NCI-H446 (cell line): Measurements from ENCODE around the gene ST6GAL1.
"Not testable (repeated sequence)": the region's sequence is repeated elsewhere in the genome, so short reads cannot be mapped to it uniquely, and the experiment has no call there.

ENCODE experiments used
- DNase-seq, 2 experiments: peaks; one replicate each; lab custom pipeline; 2025; lab: John Stamatoyannopoulos, UW

ST6GAL1 gene

DNA sequence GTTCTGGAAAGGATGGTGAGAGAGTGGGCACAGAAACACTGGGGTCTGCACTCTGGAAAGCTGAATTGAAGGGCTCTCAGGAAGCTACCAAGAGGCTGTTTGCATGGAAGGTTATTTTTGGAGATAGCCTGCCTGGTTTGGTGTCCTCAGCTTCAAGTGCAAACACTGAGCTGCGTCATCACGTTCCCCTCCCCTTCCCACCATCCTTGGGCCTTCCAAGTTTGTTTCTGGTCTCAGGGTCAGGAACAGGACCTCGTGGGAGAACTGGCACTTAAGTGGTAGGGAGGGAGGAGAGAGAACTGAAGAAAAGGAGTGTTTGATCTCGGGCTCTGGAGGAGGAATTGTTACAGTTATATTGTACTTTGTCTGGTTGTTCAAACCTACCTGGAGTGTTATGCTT, 10.6 kb downstream of the ST6GAL1 start:
- DNase-seq: no peak

DNA sequence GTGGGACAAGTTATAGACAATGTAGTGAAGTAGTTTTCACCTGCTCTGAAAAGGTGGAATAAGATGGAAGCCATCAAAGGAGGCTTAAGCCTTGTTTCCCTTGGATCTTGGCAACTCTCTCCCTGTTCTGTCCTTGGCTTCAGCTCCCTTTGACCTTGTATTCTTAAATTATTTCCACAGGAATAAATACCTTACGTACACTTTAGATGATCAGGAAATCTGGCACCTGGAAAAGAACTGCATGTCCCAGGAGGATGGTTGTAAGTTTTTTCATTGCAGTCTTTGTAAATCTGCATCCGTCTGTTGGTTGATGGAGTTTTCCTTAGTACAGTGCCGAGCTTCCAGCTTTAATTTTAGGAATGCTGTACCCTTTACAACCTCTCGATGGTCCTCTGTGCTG, 11.8 kb downstream of the ST6GAL1 start:
- DNase-seq: no peak

DNA sequence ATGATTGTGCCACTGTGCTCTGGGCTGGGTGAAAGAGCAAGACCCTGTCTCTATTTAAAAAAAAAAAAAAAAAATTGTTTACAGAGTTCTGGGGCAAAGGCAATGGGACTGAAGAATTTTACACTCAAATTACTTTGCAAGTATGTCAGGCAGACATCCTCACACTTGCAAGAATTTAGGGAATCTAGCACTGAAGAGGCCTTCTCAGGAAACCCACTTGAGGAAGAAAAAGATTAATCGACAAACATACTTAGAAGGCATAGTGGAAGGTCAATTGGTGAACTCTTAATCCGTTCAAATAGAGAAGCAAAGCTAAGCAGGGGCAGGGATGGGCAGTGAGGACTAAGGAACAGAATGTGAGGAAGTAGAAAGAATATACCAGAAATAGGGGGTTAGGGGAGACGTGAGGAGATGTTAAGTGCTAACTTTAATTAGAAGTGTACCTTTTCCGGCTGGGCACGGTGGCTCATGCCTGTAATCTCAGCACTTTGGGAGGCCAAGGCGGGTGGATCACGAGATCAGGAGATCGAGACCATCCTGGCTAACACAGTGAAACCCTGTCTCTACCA, 15.0 kb downstream of the ST6GAL1 start:
- DNase-seq: no peak

DNA sequence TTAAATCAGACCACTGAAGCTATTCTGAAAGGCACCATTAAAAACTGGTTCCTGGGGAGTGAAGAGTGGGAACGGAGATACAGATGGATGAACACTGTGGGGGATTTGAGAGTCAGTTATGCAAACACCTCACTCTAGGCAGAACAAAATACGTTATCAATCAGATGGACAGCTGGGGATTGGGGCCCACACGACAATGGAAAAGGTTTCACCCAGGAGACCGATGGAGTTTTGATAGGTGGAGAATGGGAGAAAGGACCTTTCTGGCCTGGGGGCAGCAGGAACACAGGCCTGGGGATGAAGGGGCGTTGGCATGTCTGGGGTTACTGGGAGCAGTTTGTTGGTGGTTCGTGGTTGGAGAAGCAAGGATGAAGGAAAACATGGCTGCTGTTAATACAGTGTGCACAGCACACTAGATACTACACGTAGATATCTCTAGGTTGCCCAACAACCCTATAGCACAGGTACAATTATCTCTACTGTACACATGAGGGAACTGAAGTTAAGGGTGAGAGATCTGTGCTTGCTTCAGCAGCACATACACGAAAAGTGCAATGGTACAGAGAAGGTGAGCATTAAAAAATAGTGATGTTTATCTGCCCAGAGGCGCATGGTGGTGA, 16.5 kb downstream of the ST6GAL1 start:
- DNase-seq: no peak

DNA sequence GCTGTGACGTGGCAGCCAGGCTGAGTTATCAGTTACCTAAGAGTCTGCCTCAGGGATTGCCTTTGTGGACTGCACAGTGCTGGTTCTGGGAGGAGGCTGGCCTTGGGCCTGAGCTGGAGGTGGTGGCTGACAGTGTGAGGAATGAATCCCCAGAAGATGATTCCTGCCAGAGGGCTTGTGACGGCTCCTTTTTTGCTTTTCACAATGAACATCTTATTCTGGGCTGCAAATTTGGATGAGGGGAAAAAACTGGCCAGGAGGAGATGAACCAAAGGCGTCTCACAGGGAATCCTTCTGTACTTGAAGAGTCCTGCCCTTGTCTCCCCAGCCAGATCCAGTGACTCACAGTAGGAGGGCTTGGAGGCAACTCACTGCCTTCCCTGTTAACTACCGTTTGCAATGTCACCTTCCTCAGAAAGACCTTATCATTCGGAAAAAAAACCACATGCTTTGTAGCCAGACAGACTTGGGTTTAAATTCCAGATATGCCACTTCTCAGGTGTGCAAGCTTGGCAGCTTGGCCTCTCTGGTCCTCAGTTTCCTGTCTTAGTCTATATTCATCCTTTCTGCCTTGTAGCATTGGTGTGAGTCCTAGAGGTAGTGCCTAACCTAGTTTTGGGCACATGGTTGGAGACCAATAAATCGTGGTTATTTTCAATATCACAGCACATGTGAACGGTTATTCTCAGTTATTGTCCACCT, 19.1 kb downstream of the ST6GAL1 start:
- no peak for DNase-seq

DNA sequence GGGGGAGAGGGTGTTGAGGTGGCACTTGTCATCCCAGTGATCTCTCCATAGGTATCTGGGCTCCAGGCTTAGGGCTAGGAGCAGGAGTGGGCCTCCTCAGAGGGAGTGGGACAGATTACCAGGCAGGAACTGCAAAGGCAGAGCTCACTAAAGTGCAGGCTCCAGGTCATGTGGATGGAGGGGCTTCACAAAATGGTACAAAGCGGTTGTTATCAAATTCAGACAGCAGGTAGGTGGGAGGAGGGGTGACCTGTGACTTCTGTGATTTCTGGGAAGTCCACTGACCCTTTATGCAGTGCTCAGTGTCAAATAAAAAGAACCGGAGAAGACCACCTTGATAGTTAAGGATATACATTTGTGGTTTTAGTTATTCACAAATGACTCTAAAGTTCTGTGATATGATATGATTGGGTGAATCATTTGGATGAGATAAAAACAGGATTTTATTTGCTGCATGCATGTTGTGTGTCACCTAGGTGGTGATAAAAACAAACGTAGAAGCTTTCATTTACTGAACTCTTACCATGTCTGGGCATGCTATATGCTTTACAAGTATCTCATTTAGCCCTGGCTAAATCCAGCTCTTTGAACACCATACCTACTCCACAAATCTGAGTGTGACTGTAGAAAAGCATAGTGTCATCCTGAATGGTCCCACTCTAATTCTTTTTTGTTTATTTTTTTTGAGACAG, 20.2 kb downstream of the ST6GAL1 start:
- no peak for DNase-seq

DNA sequence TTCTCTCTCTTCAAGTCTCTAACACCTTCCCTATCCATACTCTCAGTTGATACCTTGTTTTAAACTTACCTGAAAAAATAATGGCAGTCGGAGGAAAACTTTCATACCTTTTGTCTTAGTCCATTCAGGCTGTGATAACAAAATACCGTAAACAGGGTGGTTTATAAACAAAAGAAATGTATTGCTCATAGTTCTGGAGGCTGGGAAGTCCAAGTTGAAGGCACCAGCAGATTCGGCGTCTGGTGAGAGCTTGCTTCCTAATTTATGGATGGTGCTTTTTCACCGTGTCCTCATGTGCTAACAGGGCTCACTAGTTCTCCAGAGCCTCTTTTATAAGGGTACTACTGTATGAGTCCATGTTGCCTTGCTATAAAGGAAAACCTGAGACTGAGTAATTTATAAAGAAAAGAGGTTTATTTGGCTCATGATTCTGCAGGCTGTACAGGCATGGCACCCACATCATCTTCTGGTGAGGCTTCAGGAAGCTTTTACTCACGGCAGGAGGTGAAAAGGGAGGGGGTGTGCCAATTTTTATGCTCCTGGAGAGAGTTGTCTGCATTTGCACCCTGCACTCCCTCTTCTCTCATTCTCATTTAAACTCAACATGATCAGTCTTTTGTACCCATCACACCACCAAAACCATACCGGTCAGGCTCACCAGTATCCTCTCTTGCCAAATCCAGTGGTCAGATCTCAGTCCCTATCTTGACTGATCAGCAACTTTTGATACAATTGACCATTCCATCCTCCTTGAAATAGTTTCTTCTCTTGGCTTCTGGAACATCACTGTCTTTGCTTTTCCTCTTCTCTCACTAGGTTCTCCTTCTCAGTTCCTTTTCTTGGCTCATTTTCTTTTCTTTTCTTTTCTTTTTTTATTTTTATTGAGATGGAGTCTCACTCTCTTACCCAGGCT, 21.6 kb downstream of the ST6GAL1 start:
- DNase-seq: no peak

DNA sequence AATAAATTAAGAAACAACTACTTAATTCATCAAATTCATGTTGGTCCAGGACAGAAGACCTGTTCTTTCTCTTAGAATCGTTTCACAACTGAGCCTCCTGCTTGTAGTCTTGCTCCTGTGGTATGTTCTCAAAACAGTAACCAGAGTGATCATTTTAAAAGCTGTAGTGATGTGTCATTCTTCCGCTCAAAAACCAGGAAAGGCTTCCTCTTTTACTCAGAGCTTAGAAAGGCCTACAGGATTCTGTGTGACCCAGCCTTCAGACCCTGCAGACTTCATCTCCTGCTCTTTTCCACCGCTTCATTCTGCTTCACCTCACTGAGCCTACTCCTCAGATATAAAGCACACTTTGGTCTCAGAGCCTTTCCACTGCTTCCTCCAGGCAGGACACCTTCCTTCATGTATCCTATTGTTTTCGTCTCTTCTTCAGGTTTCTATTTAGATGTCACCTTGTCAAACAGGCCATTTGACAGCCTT, 22.7 kb downstream of the ST6GAL1 start:
- no peak for DNase-seq

DNA sequence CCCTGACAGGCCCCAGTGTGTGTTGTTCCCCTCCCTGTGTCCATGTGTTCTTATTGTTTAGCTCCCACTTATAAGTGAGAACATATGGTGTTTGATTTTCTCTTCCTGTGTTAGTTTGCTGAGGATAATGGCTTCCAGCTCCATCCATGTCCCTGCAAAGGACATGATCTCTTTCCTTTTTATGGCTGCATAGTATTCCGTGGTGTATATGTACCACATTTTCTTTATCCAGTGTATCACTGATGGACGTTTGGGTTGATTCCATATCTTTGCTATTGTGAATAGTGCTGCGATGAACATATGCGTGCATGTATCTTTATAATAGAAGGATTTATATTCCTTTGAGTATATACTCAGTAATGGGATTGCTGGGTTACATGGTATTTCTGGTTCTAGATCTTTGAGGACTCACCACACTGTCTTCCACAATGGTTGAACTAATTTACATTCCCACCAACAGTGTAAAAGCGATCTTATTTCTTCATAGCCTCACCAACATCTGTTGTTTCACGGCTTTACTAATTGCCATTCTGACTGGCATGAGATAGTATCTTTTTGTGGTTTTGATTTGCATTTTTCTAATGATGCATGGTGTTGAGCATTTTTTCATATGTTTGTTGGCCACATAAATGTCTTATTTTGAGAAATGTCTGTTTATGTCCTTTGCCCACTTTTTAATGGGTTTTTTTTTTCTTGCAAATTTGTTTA, 23.8 kb downstream of the ST6GAL1 start:
- DNase-seq: not testable (repeated sequence)

DNA sequence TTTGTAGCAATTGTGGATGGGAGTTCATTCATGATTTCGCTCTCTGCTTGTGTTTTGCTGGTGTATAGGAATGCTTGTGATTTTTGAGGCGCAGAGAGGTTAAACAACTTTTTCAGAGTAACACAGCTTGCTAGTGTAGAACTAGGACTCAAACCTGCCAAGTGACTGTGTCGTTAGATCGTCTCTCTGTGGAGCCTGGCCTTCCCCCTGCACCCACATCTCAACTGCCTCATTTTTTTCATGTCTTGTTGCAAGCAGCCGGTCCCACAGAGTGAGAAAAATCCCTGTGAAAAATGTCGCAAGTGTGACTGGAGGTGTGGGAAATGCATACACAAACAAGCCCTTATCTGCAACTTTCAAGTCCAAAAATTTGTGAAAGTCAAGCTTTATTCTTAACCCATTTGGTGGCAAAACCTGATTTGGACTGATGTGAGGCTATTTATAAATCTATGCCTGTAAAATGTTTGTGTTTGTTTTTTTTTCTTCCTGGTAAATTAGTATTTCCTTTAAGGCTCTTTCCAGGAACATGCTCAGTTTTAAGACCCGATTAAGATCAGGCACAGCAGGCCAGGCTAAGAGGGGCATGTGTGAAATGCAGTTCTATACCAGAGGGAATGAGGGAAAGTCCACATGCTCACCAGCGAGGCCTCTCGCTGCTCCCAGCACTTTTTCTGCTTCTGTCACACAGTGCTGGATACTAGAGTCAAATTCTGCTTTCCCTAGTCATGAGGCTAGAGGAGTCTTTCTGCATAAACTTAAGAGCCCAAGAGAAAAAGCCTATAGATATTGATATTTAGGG, 25.8 kb downstream of the ST6GAL1 start:
- DNase-seq: no peak

DNA sequence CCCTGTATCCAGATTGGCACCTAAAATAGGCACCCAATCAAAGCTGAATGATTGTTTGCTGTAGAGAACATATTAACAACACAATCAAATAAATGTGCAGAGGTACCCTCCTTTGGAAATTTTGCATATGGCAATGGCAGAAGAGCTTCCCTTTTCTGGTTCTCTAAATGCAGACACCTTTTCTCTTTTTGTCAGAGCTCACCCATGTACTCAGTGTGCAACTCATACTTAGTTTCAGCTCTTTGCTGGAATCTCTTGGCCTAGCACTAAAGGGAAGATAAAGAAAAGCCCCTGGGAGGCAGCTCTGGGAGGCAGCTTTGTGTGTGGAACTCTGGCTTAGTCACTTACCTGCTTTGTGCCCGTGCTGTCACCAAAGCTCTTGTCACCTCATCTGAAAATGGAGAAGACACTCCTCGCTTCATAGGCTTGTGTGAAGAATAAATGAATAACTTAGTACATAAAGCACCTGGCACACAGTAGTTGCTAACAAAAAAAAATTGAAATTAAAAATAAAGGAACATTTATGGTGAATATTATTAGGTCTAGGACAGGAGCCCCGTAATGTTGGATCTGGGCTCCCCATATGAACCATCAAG, 28.8 kb downstream of the ST6GAL1 start:
- no peak for DNase-seq

DNA sequence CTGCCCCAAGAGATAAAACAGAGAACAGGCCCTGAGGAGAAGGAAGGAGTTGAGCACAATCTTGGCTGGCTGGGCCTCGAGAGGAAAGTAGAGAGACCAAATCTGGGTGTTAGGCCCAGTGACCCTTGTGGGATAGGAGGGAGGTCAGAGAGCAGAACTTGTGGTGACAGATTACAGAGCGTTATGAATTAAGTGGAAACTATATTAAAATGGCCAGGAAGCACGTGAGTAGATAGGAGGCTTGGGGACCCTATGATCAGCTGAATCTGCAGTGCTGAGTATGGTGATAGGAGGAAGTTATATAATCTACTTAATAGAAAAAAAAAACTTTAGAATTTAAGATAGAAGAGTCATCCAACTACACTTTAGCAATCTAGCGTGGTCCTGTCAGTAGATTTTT, 30.0 kb downstream of the ST6GAL1 start:
- no peak for DNase-seq

DNA sequence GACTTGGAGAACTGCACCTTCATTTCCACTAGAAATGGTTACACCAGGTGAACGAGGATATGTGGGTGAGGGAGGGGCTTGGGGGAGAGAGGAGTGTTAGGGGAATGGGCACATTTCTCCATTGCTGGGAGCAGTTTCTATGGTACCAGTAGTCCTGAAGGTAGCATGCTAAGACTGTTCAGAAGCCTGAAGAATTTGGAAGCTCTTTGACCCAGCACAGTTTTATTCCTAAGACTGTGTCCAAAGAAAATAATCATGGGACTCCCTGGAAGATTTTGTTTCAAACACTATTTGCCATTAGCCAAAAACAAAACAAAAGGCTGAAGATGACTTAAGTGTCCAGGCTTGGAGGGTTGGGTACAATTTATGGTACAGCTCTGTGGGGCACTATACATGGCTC, 32.1 kb downstream of the ST6GAL1 start:
- DNase-seq: no peak

DNA sequence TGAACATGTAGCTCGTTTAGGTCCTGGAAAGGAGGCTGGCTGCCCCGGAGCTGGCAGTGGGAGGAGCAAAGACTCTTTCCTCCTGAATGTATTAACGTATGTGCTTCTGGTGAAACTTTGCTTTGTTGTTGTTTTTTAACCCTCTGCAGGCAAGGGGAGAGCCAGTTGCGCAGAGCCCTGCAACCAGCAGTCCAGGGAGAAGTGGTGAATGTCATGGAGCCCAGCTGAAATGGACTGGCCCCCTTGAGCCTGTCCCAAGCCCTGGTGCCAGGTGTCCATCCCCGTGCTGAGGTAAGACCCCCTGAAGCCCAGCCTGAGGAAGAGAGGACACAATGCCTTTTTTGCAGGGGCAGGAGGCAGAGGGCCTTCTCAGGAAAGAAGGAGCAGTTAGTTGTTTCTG, 33.3 kb downstream of the ST6GAL1 start:
- DNase-seq: no peak

DNA sequence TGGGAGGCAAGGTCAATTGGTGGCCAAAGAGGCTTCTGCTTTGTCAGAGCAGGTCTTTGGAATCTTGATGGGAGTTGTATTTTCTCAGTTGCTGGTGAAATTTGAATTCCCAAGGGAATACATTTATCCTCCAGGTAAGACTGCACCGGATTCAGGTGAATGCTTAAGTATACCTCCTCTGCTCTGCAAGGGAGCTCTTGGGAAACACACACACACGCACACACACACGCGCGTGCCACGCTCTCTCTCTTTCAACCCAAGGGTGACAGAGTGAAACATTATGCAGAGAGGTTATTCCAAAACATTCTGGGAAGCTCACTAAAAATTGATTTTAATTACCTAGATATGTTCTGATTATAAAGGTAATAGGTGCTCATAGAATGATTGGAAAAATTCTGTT, 33.7 kb downstream of the ST6GAL1 start:
- DNase-seq: no peak

DNA sequence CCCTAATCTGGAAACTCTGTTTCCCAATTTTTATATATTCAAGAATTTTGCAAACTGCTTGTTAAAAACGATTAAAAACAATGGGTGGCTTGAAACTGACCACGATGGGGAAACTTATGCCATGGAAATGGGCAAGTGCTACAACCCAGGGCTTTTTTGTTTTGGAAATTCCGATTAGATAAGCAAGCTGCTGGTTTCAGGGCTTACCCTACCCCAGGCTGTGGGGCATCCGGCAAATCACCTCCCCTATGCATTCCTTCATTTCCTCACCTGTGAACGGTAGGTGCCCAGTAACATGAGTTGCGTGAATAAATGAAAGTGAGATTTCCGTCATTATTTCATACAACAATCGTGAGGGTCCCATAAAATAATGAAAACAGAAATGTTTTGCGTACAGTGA, 34.3 kb downstream of the ST6GAL1 start:
- no peak for DNase-seq

DNA sequence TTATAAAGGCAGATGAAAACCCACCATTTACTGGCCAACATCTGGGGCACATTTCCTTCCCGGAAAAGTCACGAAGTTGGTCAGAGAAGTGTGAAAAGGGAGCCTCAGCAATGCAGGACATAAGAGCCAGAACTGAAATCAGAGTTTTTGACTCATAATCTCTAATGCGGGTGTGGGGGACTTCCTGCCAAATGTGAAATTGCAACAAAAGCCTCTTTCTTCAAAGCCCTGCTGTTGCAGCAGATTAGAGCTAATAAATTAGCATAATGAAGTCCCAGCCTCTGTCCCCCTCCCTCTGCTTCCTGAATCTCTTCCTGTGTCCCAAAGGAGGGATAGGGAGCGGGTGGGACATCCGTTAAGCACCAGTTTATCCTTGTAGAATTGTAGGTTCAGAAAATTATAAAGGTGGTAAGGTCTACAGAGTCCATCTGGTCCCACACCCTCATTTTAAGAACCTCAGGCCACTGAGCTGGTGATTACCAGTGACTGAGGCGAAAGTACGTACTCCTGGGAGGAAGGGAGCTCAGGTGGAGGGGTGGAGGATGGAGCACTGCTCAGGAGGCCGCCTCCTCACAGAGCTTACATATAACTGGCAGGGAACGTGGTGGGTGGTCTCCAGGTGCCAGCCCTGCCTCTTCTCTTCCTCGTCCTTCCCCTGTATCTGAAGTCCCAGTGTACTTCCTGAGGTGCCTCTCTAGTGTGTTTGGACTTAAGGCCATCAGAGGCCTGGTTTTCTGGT, 35.0 kb downstream of the ST6GAL1 start:
- no peak for DNase-seq

DNA sequence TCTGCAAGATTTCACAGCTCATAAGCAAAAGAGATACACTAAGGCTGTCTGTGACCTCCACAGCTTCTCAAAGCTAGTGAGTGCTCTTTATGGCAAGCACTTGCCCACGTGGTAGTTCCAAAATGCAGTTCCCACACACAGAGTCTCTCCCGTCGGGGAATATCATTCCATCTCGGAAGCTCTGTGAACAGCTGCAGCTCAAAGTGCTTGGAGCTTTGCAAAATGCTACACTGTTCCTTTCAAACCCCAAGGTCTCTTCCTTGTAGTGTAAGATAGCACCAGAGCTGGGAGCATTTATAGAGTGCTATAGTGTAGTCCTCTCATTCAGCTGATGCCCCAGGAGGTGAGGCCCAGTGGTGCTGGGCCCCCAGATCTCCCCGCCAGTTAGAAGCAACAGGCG, 36.1 kb downstream of the ST6GAL1 start:
- no peak for DNase-seq

DNA sequence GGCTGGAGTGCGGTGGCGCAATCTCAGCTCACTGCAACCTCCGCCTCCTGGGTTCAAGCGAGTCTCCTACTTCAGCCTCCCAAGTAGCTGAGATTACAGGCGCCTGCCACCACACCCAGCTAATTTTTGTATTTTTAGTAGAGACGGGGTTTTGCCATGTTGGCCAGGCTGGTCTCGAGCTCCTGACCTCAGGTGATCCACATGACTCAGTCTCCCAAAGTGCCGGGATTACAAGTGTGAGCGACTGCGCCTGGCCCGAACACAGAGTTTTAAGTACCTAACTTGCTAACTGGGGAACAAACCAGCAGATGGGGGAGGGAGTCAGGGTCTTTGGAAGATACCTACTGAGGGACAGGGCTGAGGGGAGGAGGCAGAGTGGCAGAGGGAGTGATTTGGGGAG, 36.9 kb downstream of the ST6GAL1 start:
- not testable (repeated sequence) for DNase-seq
